H1 (cell line): ENCODE measurements around the gene HMSD. TPM values are rescaled to one million over a fixed set of nuclear protein-coding genes. Genes with fewer than 3 reads are reported as not detected.

Experiments
- CTCF ChIA-PET: fragments of 300-600 bp; sonication (Branson Sonifier 250); formaldehyde crosslinking; loops from one replicate; lab custom pipeline; 2021; ENCODE audit not compliant: partially characterized antibody; lab: Charles Lee
- POLR2A ChIA-PET: fragments of 300-600 bp; sonication (Branson Sonifier 250); formaldehyde crosslinking; loops from one replicate; lab custom pipeline; 2021; ENCODE audit warnings: inconsistent platforms; ENCODE audit not compliant: partially characterized antibody; lab: Charles Lee
- DNase-seq, 2 experiments: peaks; one replicate each; pipeline versions ENCODE4 v3.0.0 to v3.0.0-alpha.2; 2010 to 2022; ENCODE audit warnings: low spot score in 2 of 2, low read depth in 1 of 2, mixed read lengths in 1 of 2
- FAIRE-seq: peaks from 2 replicates; lab custom pipeline; 2011; peaks lifted over from hg19 to GRCh38; lab: Jason Lieb, UNC
- H2AFZ ChIP-seq: 2 replicates; pipeline ENCODE4 v1.8.1; 2012; ENCODE audit warnings: low read length, inconsistent platforms
- H2AK5ac ChIP-seq: 2 replicates; pipeline ENCODE4 v1.6.1; 2013; ENCODE audit warnings: low read depth, low read length
- H2BK120ac ChIP-seq: replicated peaks from 2 replicates; pipeline ENCODE3; 2013; ENCODE audit warnings: low read depth, low read length, inconsistent platforms
- H2BK12ac ChIP-seq: 2 replicates; pipeline ENCODE4 v1.6.1; 2013; ENCODE audit warnings: low read depth, low read length
- H2BK15ac ChIP-seq: 2 replicates; pipeline ENCODE4 v1.6.1; 2013; ENCODE audit warnings: low read length
- H2BK20ac ChIP-seq: 2 replicates; pipeline ENCODE4 v1.6.1; 2013; ENCODE audit warnings: low read length
- H2BK5ac ChIP-seq: 2 replicates; pipeline ENCODE4 v1.6.1; 2013; ENCODE audit warnings: low read depth, low read length
- H3K14ac ChIP-seq: 2 replicates; pipeline ENCODE4 v1.6.1; 2013; ENCODE audit warnings: inconsistent platforms; ENCODE audit not compliant: insufficient read length
- H3K18ac ChIP-seq: 2 replicates; pipeline ENCODE4 v1.6.1; 2013; ENCODE audit warnings: low read length; ENCODE audit errors: extremely low read depth
- H3K23ac ChIP-seq: 2 replicates; pipeline ENCODE4 v1.6.1; 2013; ENCODE audit warnings: inconsistent platforms; ENCODE audit not compliant: insufficient read length
- H3K23me2 ChIP-seq: 2 replicates; pipeline ENCODE4 v1.6.1; 2013; ENCODE audit warnings: low read depth, low read length
- H3K27ac ChIP-seq: 2 replicates; pipeline ENCODE4 v1.6.1; 2011; ENCODE audit warnings: low read depth, low read length, inconsistent platforms
- H3K27me3 ChIP-seq, 4 experiments: replicated peaks in 1 of 4; 1 replicate in 1 of 4; 2 replicates in 3 of 4; pipeline versions ENCODE4 v1.6.1 to v1.8.1; 2011 to 2013; ENCODE audit warnings: low read length in 3 of 4, mild to moderate bottlenecking in 3 of 4, inconsistent platforms in 2 of 4, mixed read lengths in 2 of 4, moderate library complexity in 1 of 4; ENCODE audit not compliant: control insufficient read depth in 3 of 4, insufficient read depth in 3 of 4; ENCODE audit errors: extremely low read depth in 1 of 4
- H3K36me3 ChIP-seq, 4 experiments: 2 replicates each; pipeline versions ENCODE4 v1.6.1 to v1.8.1; 2011 to 2013; ENCODE audit warnings: mild to moderate bottlenecking in 4 of 4, low read length in 3 of 4, moderate library complexity in 2 of 4, control low read depth in 1 of 4, inconsistent platforms in 1 of 4; ENCODE audit not compliant: insufficient read depth in 4 of 4, control insufficient read depth in 2 of 4
- H3K4ac ChIP-seq: replicated peaks from 2 replicates; pipeline ENCODE3; 2013; ENCODE audit warnings: low read length, low read depth, mixed read lengths, inconsistent platforms; ENCODE audit not compliant: insufficient read length
- H3K4me1 ChIP-seq, 4 experiments: replicated peaks in 1 of 4; 1 replicate in 1 of 4; 2 replicates in 3 of 4; pipeline versions ENCODE4 v1.6.1 to v1.8.1; 2011 to 2013; ENCODE audit warnings: low read length in 3 of 4, inconsistent platforms in 2 of 4, mixed read lengths in 1 of 4; ENCODE audit not compliant: insufficient read depth in 4 of 4, control insufficient read depth in 3 of 4
- H3K4me2 ChIP-seq, 2 experiments: 2 replicates each; pipeline versions ENCODE4 v1.6.1 to v1.8.1; 2011 to 2013; ENCODE audit warnings: low read depth in 2 of 2, low read length in 2 of 2, control low read depth in 1 of 2, inconsistent platforms in 1 of 2, mild to moderate bottlenecking in 1 of 2; ENCODE audit not compliant: insufficient read depth in 1 of 2
- H3K4me3 ChIP-seq, 4 experiments: fragments of 200-600, 300-600 bp in 1 of 4; sonication (generic), shearing (Covaris generic), sonication (Bioruptor Twin) in 1 of 4; 2 replicates each; pipeline versions ENCODE4 v1.5.1 to v1.8.1; 2011 to 2016; ENCODE audit warnings: low read length in 4 of 4, low read depth in 3 of 4, control low read depth in 2 of 4, inconsistent platforms in 2 of 4, mild to moderate bottlenecking in 2 of 4, mixed read lengths in 1 of 4, moderate library complexity in 1 of 4; ENCODE audit not compliant: insufficient read depth in 2 of 4; ENCODE audit errors: extremely low read depth in 1 of 4
- H3K56ac ChIP-seq: replicated peaks from 2 replicates; pipeline ENCODE3; 2013; ENCODE audit warnings: low read depth, mild to moderate bottlenecking, mixed read lengths, low read length, inconsistent platforms; ENCODE audit not compliant: insufficient read length
- H3K79me1 ChIP-seq: 2 replicates; pipeline ENCODE4 v1.6.1; 2013; ENCODE audit warnings: low read depth, low read length, control low read depth
- H3K79me2 ChIP-seq, 2 experiments: 2 replicates each; pipeline versions ENCODE4 v1.6.1 to v1.8.1; 2012 to 2013; ENCODE audit warnings: low read length in 2 of 2, mild to moderate bottlenecking in 2 of 2, inconsistent platforms in 1 of 2; ENCODE audit not compliant: insufficient read depth in 2 of 2, control insufficient read depth in 1 of 2
- H3K9ac ChIP-seq, 4 experiments: replicated peaks in 1 of 4; 1 replicate in 1 of 4; 2 replicates in 3 of 4; pipeline versions ENCODE4 v1.6.1 to v1.8.1; 2011 to 2013; ENCODE audit warnings: low read depth in 3 of 4, low read length in 3 of 4, control low read depth in 2 of 4, mild to moderate bottlenecking in 2 of 4, moderate library complexity in 2 of 4, inconsistent platforms in 1 of 4; ENCODE audit errors: extremely low read depth in 1 of 4
- H3K9me3 ChIP-seq, 2 experiments: 2 replicates each; pipeline versions ENCODE4 v1.6.1 to v1.8.1; 2012 to 2013; ENCODE audit warnings: mild to moderate bottlenecking in 2 of 2, moderate library complexity in 2 of 2, control low read depth in 1 of 2, inconsistent platforms in 1 of 2, low read depth in 1 of 2, low read length in 1 of 2, mixed read lengths in 1 of 2; ENCODE audit not compliant: insufficient read depth in 2 of 2
- H4K20me1 ChIP-seq, 2 experiments: replicated peaks in 1 of 2; 2 replicates each; pipeline versions ENCODE3 to v1.8.1; 2011 to 2013; ENCODE audit warnings: inconsistent platforms in 2 of 2, low read length in 2 of 2, mild to moderate bottlenecking in 1 of 2; ENCODE audit not compliant: insufficient read depth in 2 of 2, control insufficient read depth in 1 of 2
- H4K5ac ChIP-seq: 2 replicates; pipeline ENCODE4 v1.6.1; 2013; ENCODE audit warnings: low read length, low read depth, mixed read lengths, inconsistent platforms; ENCODE audit not compliant: insufficient read length
- H4K8ac ChIP-seq: 2 replicates; pipeline ENCODE4 v1.8.0; 2013; ENCODE audit warnings: mild to moderate bottlenecking, moderate library complexity, low read length, inconsistent platforms; ENCODE audit not compliant: insufficient read depth; ENCODE audit errors: extremely low read depth
- H4K91ac ChIP-seq: replicated peaks from 2 replicates; pipeline ENCODE3; 2013; ENCODE audit warnings: low read length, mixed read lengths, inconsistent platforms; ENCODE audit not compliant: insufficient read length
- CREB1 ChIP-seq: IDR thresholded peaks from 2 replicates; pipeline ENCODE4 v1.6.1; 2012; ENCODE audit warnings: inconsistent platforms
- EZH2 ChIP-seq: fragments of 200-600 bp; sonication (generic); IDR thresholded peaks from 2 replicates; pipeline ENCODE4 v1.7.1; 2012; ENCODE audit warnings: low read depth, mild to moderate bottlenecking, moderate library complexity, low read length, inconsistent platforms; ENCODE audit not compliant: severe bottlenecking
- HDAC6 ChIP-seq: IDR thresholded peaks from one replicate; pipeline ENCODE4 v1.7.1; 2012; ENCODE audit warnings: low read depth, mild to moderate bottlenecking, inconsistent platforms, low read length, moderate library complexity
- JUN ChIP-seq: IDR thresholded peaks from 2 replicates; pipeline ENCODE4 v1.6.1; 2011; ENCODE audit warnings: low read depth, mild to moderate bottlenecking, improper control_type of control experiment, low read length
- MAFK ChIP-seq: IDR thresholded peaks from 2 replicates; pipeline ENCODE4 v1.6.1; 2012; ENCODE audit warnings: low read depth, mild to moderate bottlenecking, improper control_type of control experiment, low read length
- NRF1 ChIP-seq: IDR thresholded peaks from 2 replicates; pipeline ENCODE4 v1.6.1; 2011; ENCODE audit warnings: mild to moderate bottlenecking, low read depth, low read length, improper control_type of control experiment
- POLR2AphosphoS5 ChIP-seq: IDR thresholded peaks from 2 replicates; pipeline ENCODE4 v1.6.1; 2011; ENCODE audit warnings: low read depth, low read length
- POU5F1 ChIP-seq: IDR thresholded peaks from 2 replicates; pipeline ENCODE4 v1.6.1; 2011; ENCODE audit warnings: low read depth, mild to moderate bottlenecking, low read length, moderate library complexity
- RBBP5 ChIP-seq: IDR thresholded peaks from 2 replicates; pipeline ENCODE4 v1.7.1; 2012; ENCODE audit warnings: low read depth, mild to moderate bottlenecking, inconsistent platforms, low read length, moderate library complexity, borderline replicate concordance
- RFX5 ChIP-seq: IDR thresholded peaks from 2 replicates; pipeline ENCODE4 v1.6.1; 2011; ENCODE audit warnings: low read depth, low read length, improper control_type of control experiment, borderline replicate concordance
- SP2 ChIP-seq: IDR thresholded peaks from 2 replicates; pipeline ENCODE4 v1.6.1; 2012; ENCODE audit warnings: mild to moderate bottlenecking, low read length, inconsistent platforms
- SP4 ChIP-seq: IDR thresholded peaks from 2 replicates; pipeline ENCODE4 v1.6.1; 2012; ENCODE audit warnings: low read length, inconsistent platforms
- TBP ChIP-seq: IDR thresholded peaks from 2 replicates; pipeline ENCODE4 v1.6.1; 2011; ENCODE audit warnings: low read depth, low read length, improper control_type of control experiment
- TEAD4 ChIP-seq: IDR thresholded peaks from 2 replicates; pipeline ENCODE4 v1.6.1; 2012; ENCODE audit warnings: low read depth, low read length, inconsistent platforms, mixed read lengths
- USF2 ChIP-seq: IDR thresholded peaks from 2 replicates; pipeline ENCODE4 v1.6.1; 2011; ENCODE audit warnings: low read length, improper control_type of control experiment
- WGBS, 2 experiments: shearing (Covaris generic) in 1 of 2; methylation state at CpG; one replicate each; pipeline versions ENCODE4 v1.1.6 to v1.1.7; 2013 to 2015; ENCODE audit warnings: low lambda C conversion rate in 2 of 2, mixed read lengths in 2 of 2, inconsistent platforms in 1 of 2, low coverage in 1 of 2, missing lambda C conversion rate in 1 of 2; ENCODE audit not compliant: insufficient replicate concordance in 2 of 2, insufficient coverage in 1 of 2, insufficient read length in 1 of 2; ENCODE audit errors: extremely low coverage in 1 of 2, missing lambda C conversion rate in 1 of 2; 5-methylcytosine and 5-hydroxymethylcytosine counted together
- polyA plus RNA-seq, 7 experiments: library from polyadenylated mRNA; depleted of rRNA in 3 of 7; stranded (reverse) in 5 of 7; unstranded in 2 of 7; fragments of >200 nt in 5 of 7; fragments of 200-250 nt in 2 of 7; gene quantifications; 1 replicate in 5 of 7; 2 replicates in 1 of 7; 4 replicates in 1 of 7; pipeline versions ENCODE4 v1.2.1 to v1.2.3, GENCODE V29; 2011 to 2013; ENCODE audit warnings: missing spikeins in 2 of 7, mixed read lengths in 2 of 7
- total RNA-seq: library from RNA; stranded (reverse); fragmentation: NEBNext Ultra II Directional; extraction: Animal tissue kit (Norgen Biotek cat#: 25700); gene quantifications from 2 replicates; pipeline ENCODE4 v1.2.1, GENCODE V29; 2021

The HMSD gene
- total and polyA plus RNA-seq, 2 of the 8 experiments (the other 6 are each of a cell fraction or from before 2014, with no cell fraction given): 1.3 to 3.0 TPM

GRCh38 chr18:63962137-63962536, 13.0 kb downstream of the HMSD start:
- Histone ChIP-seq H3K27me3 (no peaks in the 10 kb centered on the region; a peak in 1 of 7 replicates), H4K8ac (no peak overlapping the region), H3K4me2 (no peak overlapping the region), H2BK5ac (no peak overlapping the region), H3K79me1 (no peaks in the 10 kb centered on the region), H3K27ac (no peak overlapping the region), H3K9me3 (no peaks in the 10 kb centered on the region), H3K79me2 (no peaks in the 10 kb centered on the region), H3K4me3 (no peak overlapping the region)
- POLR2A ChIA-PET: no interaction called here
- TF ChIP-seq POU5F1: no peak
- TF ChIP-seq NRF1: no peak
- TF ChIP-seq CREB1: no peak
- TF ChIP-seq RFX5: no peak
- TF ChIP-seq TEAD4: no peak
- TF ChIP-seq MAFK: no peak
- no peak for TF ChIP-seq JUN
- no peak for TF ChIP-seq TBP
- no peak for TF ChIP-seq HDAC6
- TF ChIP-seq USF2: no peak
- no peak for TF ChIP-seq SP2
- no peak for TF ChIP-seq EZH2
- no peak for TF ChIP-seq RBBP5
- no peak for TF ChIP-seq POLR2AphosphoS5
- no peak for TF ChIP-seq SP4
- TF ChIP-seq, all 59 proteins: peak for 0
- H2AK5ac ChIP-seq: no peak overlapping the region
- H3K23me2 ChIP-seq: no peaks in the 10 kb centered on the region
- H3K18ac ChIP-seq: no peak overlapping the region
- no peaks in the 10 kb centered on the region for H3K36me3 ChIP-seq
- H2BK12ac ChIP-seq: no peak overlapping the region
- H2BK15ac ChIP-seq: no peak overlapping the region
- WGBS, 2 experiments: 84% methylated on average over 1 of the region's 1 CpG; no CpG with 5 or more reads in 1 of the 2 experiments
- no peak overlapping the region for H3K4ac ChIP-seq
- no peak overlapping the region for H4K91ac ChIP-seq
- H2BK20ac ChIP-seq: no peak overlapping the region
- H4K5ac ChIP-seq: no peak overlapping the region
- peaks cover 0 to 2% of the 10 kb centered on the region in 2 experiments for H4K20me1 ChIP-seq
- no peaks in the 10 kb centered on the region for H3K4me1 ChIP-seq
- H2BK120ac ChIP-seq: no peak overlapping the region
- CTCF ChIA-PET: interaction anchor here (0.7 to 6.7 kb wide), 11 partner anchors 8 to 451 kb away, joined by 3 to 59 read pairs (median 10); partner anchors contain the start of gene HMSD
- H2AFZ ChIP-seq: no peak overlapping the region
- no peak overlapping the region for H3K23ac ChIP-seq
- no peak for FAIRE-seq
- no peak overlapping the region for H3K9ac ChIP-seq
- no peak overlapping the region for H3K56ac ChIP-seq
- H3K14ac ChIP-seq: no peak overlapping the region
- no peak for DNase-seq
